A549 (cell line): ENCODE results near the gene NMT1. TPM values are rescaled to one million over a fixed set of nuclear protein-coding genes. Genes with fewer than 3 reads are reported as not detected.

Experiments used
- ATAC-seq, 2 experiments: fragments of 200-7000 bp in 1 of 2; fragments of >200 bp in 1 of 2; cut with Nextera tagmentation in 1 of 2; cut with Tn5 transposase in 1 of 2; 3 replicates each; pipeline versions ENCODE4 v1.8.0 to v1.9.1; 2018 to 2020; ENCODE audit warnings: mild to moderate bottlenecking in 1 of 2, moderate library complexity in 1 of 2
- CTCF ChIA-PET: fragments of 300-600 bp; sonication (Branson Sonifier 250); formaldehyde crosslinking; extraction: SDS; loops from one replicate; lab custom pipeline; 2021; ENCODE audit warnings: antibody characterized with exemption, inconsistent platforms; lab: Yijun Ruan, JAX
- POLR2A ChIA-PET: fragments of 350-600 bp; formaldehyde crosslinking; extraction: SDS; loops from one replicate; lab custom pipeline; 2021; ENCODE audit warnings: antibody characterized with exemption, inconsistent platforms; lab: Yijun Ruan, JAX
- DNase-seq, 2 experiments: peaks; one replicate each; pipeline versions ENCODE4 v3.0.0 to v3.0.0-alpha.2; 2011 to 2016; ENCODE audit warnings: low read depth in 1 of 2, low spot score in 1 of 2
- FAIRE-seq: peaks from 2 replicates; lab custom pipeline; 2011; peaks lifted over from hg19 to GRCh38; lab: Jason Lieb, UNC
- H3K27ac ChIP-seq, 2 experiments: fragments of >200 bp; sonication (Bioruptor Twin); formaldehyde crosslinking; 3 replicates each; pipeline ENCODE4 v1.5.1; 2016 to 2017
- H3K4me1 ChIP-seq: fragments of >200 bp; sonication (Bioruptor Twin); formaldehyde crosslinking; 3 replicates; pipeline ENCODE4 v1.6.1; 2016
- H3K4me2 ChIP-seq: fragments of >200 bp; sonication (Bioruptor Twin); formaldehyde crosslinking; 3 replicates; pipeline ENCODE4 v1.6.1; 2016
- H3K4me3 ChIP-seq: fragments of >200 bp; sonication (Bioruptor Twin); formaldehyde crosslinking; 3 replicates; pipeline ENCODE4 v1.5.1; 2016
- H3K9me3 ChIP-seq: fragments of >200 bp; sonication (Bioruptor Twin); formaldehyde crosslinking; 3 replicates; pipeline ENCODE4 v1.6.1; 2016
- CBX2 ChIP-seq: fragments of 200-600 bp; sonication (generic); IDR thresholded peaks from 2 replicates; pipeline ENCODE4 v1.6.1; 2016; ENCODE audit warnings: low read depth, mild to moderate bottlenecking, borderline replicate concordance
- CHD2 ChIP-seq: fragments of 150-350 bp; IDR thresholded peaks from 2 replicates; pipeline ENCODE4 v1.6.1; 2014; ENCODE audit warnings: low read length; ENCODE audit not compliant: partially characterized antibody
- ESRRA ChIP-seq: fragments of 150-350 bp; IDR thresholded peaks from 2 replicates; pipeline ENCODE4 v1.6.1; 2014; ENCODE audit warnings: mild to moderate bottlenecking, low read length, borderline replicate concordance
- HDAC2 ChIP-seq: fragments of 200-600 bp; sonication (generic); IDR thresholded peaks from 2 replicates; pipeline ENCODE4 v1.6.1; 2016
- JUNB ChIP-seq: fragments of >200 bp; sonication (Bioruptor Twin); formaldehyde crosslinking; IDR thresholded peaks from 2 replicates; pipeline ENCODE4 v1.6.1; 2016
- PHF8 ChIP-seq: fragments of 200-600 bp; sonication (generic); IDR thresholded peaks from 2 replicates; pipeline ENCODE4 v1.6.1; 2016; ENCODE audit warnings: low read depth, mild to moderate bottlenecking, antibody characterized with exemption, moderate library complexity, borderline replicate concordance
- POLR2A ChIP-seq: IDR thresholded peaks from 2 replicates; pipeline ENCODE4 v1.6.1; 2012; ENCODE audit warnings: mild to moderate bottlenecking, low read length
- POLR2AphosphoS2 ChIP-seq: conservative IDR thresholded peaks from 2 replicates; pipeline ENCODE4 v1.6.1; 2012; ENCODE audit warnings: low read length, improper control_type of control experiment, inconsistent platforms
- RARB ChIP-seq: fragments of 250-450 bp; sonication (Bioruptor Pico); IDR thresholded peaks from 2 replicates; pipeline ENCODE4 v1.8.0; 2021; ENCODE audit warnings: mild to moderate bottlenecking, moderate library complexity
- TFCP2L1 ChIP-seq: fragments of 250-450 bp; sonication (Bioruptor Pico); IDR thresholded peaks from 2 replicates; pipeline ENCODE4 v1.5.0; 2021; ENCODE audit warnings: mild to moderate bottlenecking
- TP53 ChIP-seq: fragments of 250-450 bp; sonication (Bioruptor Pico); IDR thresholded peaks from 2 replicates; pipeline ENCODE4 v1.5.0; 2021; ENCODE audit warnings: mild to moderate bottlenecking, moderate library complexity
- WGBS: methylation state at CpG from one replicate; pipeline ENCODE4 v1.1.6; 2017; ENCODE audit errors: missing lambda C conversion rate; 5-methylcytosine and 5-hydroxymethylcytosine counted together
- polyA plus RNA-seq, 4 experiments: library from polyadenylated mRNA; depleted of rRNA in 3 of 4; stranded (reverse); fragments of >200 nt; fragmentation: RNase III in 1 of 4; extraction: RNeasy Plus Mini Kit Qiagen cat#74134 plus additional on column Dnase treatment in 1 of 4; gene quantifications; 2 replicates in 3 of 4; 3 replicates in 1 of 4; pipeline ENCODE4 v1.2.3, GENCODE V29; 2011 to 2017
- TF ChIP-seq, protein P1 (sequence below): IDR thresholded peaks from 2 replicates; pipeline ENCODE4 v1.6.1; 2012
- TF ChIP-seq, protein P2 (sequence below): fragments of 450-650 bp; IDR thresholded peaks from 2 replicates; pipeline ENCODE4 v1.6.1; 2014; ENCODE audit warnings: antibody characterized with exemption
- TF ChIP-seq, protein P3 (sequence below): IDR thresholded peaks from 2 replicates; pipeline ENCODE4 v1.6.1; 2012
- TF ChIP-seq, protein P4 (sequence below): fragments of 250-450 bp; sonication (Bioruptor Pico); IDR thresholded peaks from 2 replicates; pipeline ENCODE4 v1.5.0; 2021; ENCODE audit warnings: mild to moderate bottlenecking, moderate library complexity, borderline replicate concordance
- TF ChIP-seq, protein P5 (sequence below): fragments of 200-600 bp; sonication (generic); IDR thresholded peaks from 2 replicates; pipeline ENCODE4 v1.6.1; 2016; ENCODE audit warnings: antibody characterized with exemption, mild to moderate bottlenecking, moderate library complexity
- TF ChIP-seq, protein P6 (sequence below): fragments of >200 bp; sonication (Bioruptor Twin); formaldehyde crosslinking; IDR thresholded peaks from 3 replicates; pipeline ENCODE4 v1.6.1; 2016

Gene NMT1
- polyA plus RNA-seq, 2 of the 4 experiments (the other 2 are of a cell fraction) = 82.9 to 270 TPM

DNA sequence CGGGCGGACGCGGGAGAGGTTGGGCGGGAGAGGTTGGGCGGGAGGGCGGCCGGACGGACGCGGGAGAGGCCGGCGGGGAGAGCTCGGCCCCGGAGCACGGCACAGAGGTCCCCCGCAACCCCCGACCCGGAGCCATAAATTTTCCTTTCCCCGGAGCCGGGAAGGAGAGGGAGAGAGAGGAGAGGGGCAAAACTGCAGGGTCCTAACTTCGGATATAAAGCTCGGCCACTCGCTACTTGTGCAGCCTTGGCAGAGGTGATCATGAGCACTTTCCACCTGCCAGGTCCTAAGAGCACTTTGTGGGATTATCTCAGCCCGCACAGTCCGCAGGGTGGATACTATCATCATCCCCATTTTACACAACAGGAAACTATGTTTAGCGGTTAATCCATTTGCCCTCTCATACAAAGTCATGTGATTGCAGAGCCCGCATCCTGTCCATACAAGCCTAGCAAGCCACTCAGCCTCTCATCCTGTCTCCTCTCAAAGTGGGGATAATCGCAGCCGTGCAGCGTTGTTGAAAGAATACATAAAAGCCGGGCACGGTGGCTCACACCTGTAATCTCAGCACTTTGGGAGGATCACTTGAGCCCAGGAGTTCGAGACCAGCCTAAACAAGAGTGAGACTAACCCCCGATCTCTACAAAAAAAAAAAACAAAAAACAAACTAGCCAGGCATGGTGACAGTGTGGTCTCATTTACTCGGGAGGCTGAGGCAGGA is 8.9 kb upstream of the NMT1 start:
- Histone ChIP-seq H3K4me1 (peaks cover 25% of the 10 kb centered on the region), H3K27ac (peak overlapping the region; percentile 63 to 90), H3K4me2 (peak overlapping the region; percentile 66), H3K4me3 (peak overlapping the region; percentile 40), H3K9me3 (no peaks in the 10 kb centered on the region)
- peak in 1 of 2 experiments; percentile 38 for DNase-seq
- no peak for FAIRE-seq
- CTCF ChIA-PET = interaction anchor here (1.0 to 2.0 kb wide), 2 partner anchors 52 to 83 kb away, joined by 3 to 6 read pairs; partner anchors contain the start of gene ACBD4
- WGBS = 33% methylated on average over 25 of the region's 36 CpGs
- peak; percentile 66 for TF ChIP-seq POLR2A
- no peak for TF ChIP-seq RARB
- TF ChIP-seq POLR2AphosphoS2 = no peak
- TF ChIP-seq, protein P1, sequence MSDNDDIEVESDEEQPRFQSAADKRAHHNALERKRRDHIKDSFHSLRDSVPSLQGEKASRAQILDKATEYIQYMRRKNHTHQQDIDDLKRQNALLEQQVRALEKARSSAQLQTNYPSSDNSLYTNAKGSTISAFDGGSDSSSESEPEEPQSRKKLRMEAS = 0 out of 2 replicates have a peak, but pooled peaks have one; percentile 12
- TF ChIP-seq, protein P2, sequence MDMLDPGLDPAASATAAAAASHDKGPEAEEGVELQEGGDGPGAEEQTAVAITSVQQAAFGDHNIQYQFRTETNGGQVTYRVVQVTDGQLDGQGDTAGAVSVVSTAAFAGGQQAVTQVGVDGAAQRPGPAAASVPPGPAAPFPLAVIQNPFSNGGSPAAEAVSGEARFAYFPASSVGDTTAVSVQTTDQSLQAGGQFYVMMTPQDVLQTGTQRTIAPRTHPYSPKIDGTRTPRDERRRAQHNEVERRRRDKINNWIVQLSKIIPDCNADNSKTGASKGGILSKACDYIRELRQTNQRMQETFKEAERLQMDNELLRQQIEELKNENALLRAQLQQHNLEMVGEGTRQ = peak; percentile 43; the same call in 1 of the 2 replicates
- TF ChIP-seq ESRRA = no peak
- TF ChIP-seq, protein P3, sequence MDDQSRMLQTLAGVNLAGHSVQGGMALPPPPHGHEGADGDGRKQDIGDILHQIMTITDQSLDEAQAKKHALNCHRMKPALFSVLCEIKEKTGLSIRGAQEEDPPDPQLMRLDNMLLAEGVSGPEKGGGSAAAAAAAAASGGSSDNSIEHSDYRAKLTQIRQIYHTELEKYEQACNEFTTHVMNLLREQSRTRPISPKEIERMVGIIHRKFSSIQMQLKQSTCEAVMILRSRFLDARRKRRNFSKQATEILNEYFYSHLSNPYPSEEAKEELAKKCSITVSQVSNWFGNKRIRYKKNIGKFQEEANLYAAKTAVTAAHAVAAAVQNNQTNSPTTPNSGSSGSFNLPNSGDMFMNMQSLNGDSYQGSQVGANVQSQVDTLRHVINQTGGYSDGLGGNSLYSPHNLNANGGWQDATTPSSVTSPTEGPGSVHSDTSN = peak; percentile 76; the same call in 1 of the 2 replicates
- peak; percentile 62; the same call in 1 of the 2 replicates for TF ChIP-seq PHF8
- TF ChIP-seq TP53 = peak; percentile 59; the same call in 1 of the 2 replicates
- TF ChIP-seq, all 56 proteins: peak for 6
- peak; percentile 50 to 55 for ATAC-seq
- POLR2A ChIA-PET = interaction anchor here (0.7 to 4.1 kb wide), 4 partner anchors 9 to 495 kb away, joined by 3 to 74 read pairs (median 4); partner anchors contain the start of genes FZD2, HEXIM1, HEXIM2 and NMT1

DNA sequence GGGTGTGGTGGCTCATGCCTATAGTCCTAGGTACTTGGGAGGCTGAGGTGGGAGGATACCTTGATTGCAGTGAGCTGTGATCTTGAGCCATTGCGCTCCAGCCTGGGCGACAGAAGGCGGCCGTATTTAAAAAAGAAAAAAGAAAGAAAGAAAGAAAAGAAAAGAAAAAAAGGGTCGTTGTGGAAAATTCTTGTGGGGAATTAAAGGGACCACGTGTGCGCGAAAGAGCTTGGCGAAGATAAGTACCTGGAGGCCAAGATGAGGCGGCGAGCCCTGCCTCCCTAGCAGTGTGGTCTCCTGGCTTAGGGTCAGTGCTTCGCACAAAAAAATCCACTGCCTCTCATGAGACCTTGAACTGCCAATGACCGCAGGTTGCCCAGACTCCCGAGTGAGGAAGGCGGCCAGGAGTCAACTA is 728 bp upstream of the NMT1 start:
- H3K4me3 ChIP-seq = peak overlapping the region; percentile 67
- H3K27ac ChIP-seq = peak overlapping the region; percentile 87 to 91
- H3K9me3 ChIP-seq = no peaks in the 10 kb centered on the region
- POLR2A ChIA-PET = interaction anchor here (0.6 to 2.3 kb wide), 25 partner anchors 10 to 274 kb away, joined by 3 to 74 read pairs (median 6); partner anchors contain the start of genes ACBD4, DCAKD, HEXIM1 and HEXIM2
- CTCF ChIA-PET = interaction anchor here (1.3 to 6.1 kb wide), 5 partner anchors 10 to 75 kb away, joined by 4 to 43 read pairs (median 6); partner anchors contain the start of gene ACBD4
- TF ChIP-seq TP53 (0 out of 2 replicates have a peak, but pooled peaks have one; percentile 46), TFCP2L1 (0 out of 2 replicates have a peak, but pooled peaks have one; percentile 26), HDAC2 (no peak), JUNB (no peak), CHD2 (no peak), CBX2 (no peak), POLR2AphosphoS2 (no peak)
- TF ChIP-seq, protein P4, sequence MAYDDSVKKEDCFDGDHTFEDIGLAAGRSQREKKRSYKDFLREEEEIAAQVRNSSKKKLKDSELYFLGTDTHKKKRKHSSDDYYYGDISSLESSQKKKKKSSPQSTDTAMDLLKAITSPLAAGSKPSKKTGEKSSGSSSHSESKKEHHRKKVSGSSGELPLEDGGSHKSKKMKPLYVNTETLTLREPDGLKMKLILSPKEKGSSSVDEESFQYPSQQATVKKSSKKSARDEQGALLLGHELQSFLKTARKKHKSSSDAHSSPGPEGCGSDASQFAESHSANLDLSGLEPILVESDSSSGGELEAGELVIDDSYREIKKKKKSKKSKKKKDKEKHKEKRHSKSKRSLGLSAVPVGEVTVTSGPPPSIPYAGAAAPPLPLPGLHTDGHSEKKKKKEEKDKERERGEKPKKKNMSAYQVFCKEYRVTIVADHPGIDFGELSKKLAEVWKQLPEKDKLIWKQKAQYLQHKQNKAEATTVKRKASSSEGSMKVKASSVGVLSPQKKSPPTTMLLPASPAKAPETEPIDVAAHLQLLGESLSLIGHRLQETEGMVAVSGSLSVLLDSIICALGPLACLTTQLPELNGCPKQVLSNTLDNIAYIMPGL (CRISPR knock-in tag) = 0 out of 2 replicates have a peak, but pooled peaks have one; percentile 54
- TF ChIP-seq, protein P5, sequence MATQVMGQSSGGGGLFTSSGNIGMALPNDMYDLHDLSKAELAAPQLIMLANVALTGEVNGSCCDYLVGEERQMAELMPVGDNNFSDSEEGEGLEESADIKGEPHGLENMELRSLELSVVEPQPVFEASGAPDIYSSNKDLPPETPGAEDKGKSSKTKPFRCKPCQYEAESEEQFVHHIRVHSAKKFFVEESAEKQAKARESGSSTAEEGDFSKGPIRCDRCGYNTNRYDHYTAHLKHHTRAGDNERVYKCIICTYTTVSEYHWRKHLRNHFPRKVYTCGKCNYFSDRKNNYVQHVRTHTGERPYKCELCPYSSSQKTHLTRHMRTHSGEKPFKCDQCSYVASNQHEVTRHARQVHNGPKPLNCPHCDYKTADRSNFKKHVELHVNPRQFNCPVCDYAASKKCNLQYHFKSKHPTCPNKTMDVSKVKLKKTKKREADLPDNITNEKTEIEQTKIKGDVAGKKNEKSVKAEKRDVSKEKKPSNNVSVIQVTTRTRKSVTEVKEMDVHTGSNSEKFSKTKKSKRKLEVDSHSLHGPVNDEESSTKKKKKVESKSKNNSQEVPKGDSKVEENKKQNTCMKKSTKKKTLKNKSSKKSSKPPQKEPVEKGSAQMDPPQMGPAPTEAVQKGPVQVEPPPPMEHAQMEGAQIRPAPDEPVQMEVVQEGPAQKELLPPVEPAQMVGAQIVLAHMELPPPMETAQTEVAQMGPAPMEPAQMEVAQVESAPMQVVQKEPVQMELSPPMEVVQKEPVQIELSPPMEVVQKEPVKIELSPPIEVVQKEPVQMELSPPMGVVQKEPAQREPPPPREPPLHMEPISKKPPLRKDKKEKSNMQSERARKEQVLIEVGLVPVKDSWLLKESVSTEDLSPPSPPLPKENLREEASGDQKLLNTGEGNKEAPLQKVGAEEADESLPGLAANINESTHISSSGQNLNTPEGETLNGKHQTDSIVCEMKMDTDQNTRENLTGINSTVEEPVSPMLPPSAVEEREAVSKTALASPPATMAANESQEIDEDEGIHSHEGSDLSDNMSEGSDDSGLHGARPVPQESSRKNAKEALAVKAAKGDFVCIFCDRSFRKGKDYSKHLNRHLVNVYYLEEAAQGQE = no peak
- TF ChIP-seq, protein P2 = no peak
- TF ChIP-seq, protein P6, sequence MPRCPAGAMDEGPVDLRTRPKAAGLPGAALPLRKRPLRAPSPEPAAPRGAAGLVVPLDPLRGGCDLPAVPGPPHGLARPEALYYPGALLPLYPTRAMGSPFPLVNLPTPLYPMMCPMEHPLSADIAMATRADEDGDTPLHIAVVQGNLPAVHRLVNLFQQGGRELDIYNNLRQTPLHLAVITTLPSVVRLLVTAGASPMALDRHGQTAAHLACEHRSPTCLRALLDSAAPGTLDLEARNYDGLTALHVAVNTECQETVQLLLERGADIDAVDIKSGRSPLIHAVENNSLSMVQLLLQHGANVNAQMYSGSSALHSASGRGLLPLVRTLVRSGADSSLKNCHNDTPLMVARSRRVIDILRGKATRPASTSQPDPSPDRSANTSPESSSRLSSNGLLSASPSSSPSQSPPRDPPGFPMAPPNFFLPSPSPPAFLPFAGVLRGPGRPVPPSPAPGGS = no peak
- DNase-seq (no peak), FAIRE-seq (no peak), ATAC-seq (no peak; a peak in 3 of 6 replicates)
- 11% methylated on average over 15 of the region's 15 CpGs for WGBS
- H3K4me1 ChIP-seq = peaks cover 16% of the 10 kb centered on the region
- peak overlapping the region; percentile 92 for H3K4me2 ChIP-seq
